ENCODE data around the gene EYA2. TPM values are rescaled to one million over a fixed set of nuclear protein-coding genes. Genes with fewer than 3 reads are reported as not detected.
"Not testable (repeated sequence)": the region's sequence is repeated elsewhere in the genome, so short reads cannot be mapped to it uniquely, and the experiment has no call there.

Gene EYA2
- total RNA-seq, 1 donor from 2014 or later, result not detected

GRCh38 chr20:46870041-46870440 is 24.6 kb upstream of the EYA2 start:
- TF ChIP-seq CTCF (IDR thresholded peaks at IDR 0.05; ENCODE audit: insufficient read depth, low read length, poor library complexity, severe bottlenecking), result no peak
- Histone ChIP-seq H3K27me3 (ENCODE audit: control insufficient read depth, insufficient read depth, low read length) (no peaks in the 10 kb centered on the region), H3K36me3 (ENCODE audit: control insufficient read depth, insufficient read depth, low read length) (no peaks in the 10 kb centered on the region), H3K4me3 (ENCODE audit: low read depth, low read length) (no peak overlapping the region)
- no peak for DNase-seq (ENCODE audit: low read depth)

- DNase-seq (ENCODE audit: low read depth), result no peak
- no peak overlapping the region for H3K4me3 ChIP-seq (ENCODE audit: low read depth, low read length)
- H3K27me3 ChIP-seq (ENCODE audit: control insufficient read depth, insufficient read depth, low read length), result no peaks in the 10 kb centered on the region
- H3K36me3 ChIP-seq (ENCODE audit: control insufficient read depth, insufficient read depth, low read length), result no peaks in the 10 kb centered on the region
- TF ChIP-seq CTCF (IDR thresholded peaks at IDR 0.05; ENCODE audit: insufficient read depth, low read length, poor library complexity, severe bottlenecking), result no peak
Measured at GRCh38 chr20:46872328-46873211, 22.1 kb upstream of the EYA2 start.

GRCh38 chr20:46875059-46875458 is 19.6 kb upstream of the EYA2 start:
- DNase-seq (ENCODE audit: low read depth), result no peak
- Histone ChIP-seq H3K27me3 (ENCODE audit: control insufficient read depth, insufficient read depth, low read length) (no peaks in the 10 kb centered on the region), H3K4me3 (ENCODE audit: low read depth, low read length) (no peak overlapping the region), H3K36me3 (ENCODE audit: control insufficient read depth, insufficient read depth, low read length) (no peaks in the 10 kb centered on the region)
- TF ChIP-seq CTCF (IDR thresholded peaks at IDR 0.05; ENCODE audit: insufficient read depth, low read length, poor library complexity, severe bottlenecking), result no peak

GRCh38 chr20:46879386-46879785 is 15.3 kb upstream of the EYA2 start:
- Histone ChIP-seq H3K4me3 (ENCODE audit: low read depth, low read length) (no peak overlapping the region), H3K27me3 (ENCODE audit: control insufficient read depth, insufficient read depth, low read length) (peaks cover 3% of the 10 kb centered on the region), H3K36me3 (ENCODE audit: control insufficient read depth, insufficient read depth, low read length) (no peaks in the 10 kb centered on the region)
- TF ChIP-seq CTCF (IDR thresholded peaks at IDR 0.05; ENCODE audit: insufficient read depth, low read length, poor library complexity, severe bottlenecking), result no peak
- no peak for DNase-seq (ENCODE audit: low read depth)

- DNase-seq (ENCODE audit: low read depth); H3K36me3 ChIP-seq (ENCODE audit: control insufficient read depth, insufficient read depth, low read length); H3K4me3 ChIP-seq (ENCODE audit: low read depth, low read length); H3K27me3 ChIP-seq (ENCODE audit: control insufficient read depth, insufficient read depth, low read length): not testable (repeated sequence)
Measured at GRCh38 chr20:46879963-46880362, 14.7 kb upstream of the EYA2 start.

- peaks cover 3% of the 10 kb centered on the region for H3K27me3 ChIP-seq (ENCODE audit: control insufficient read depth, insufficient read depth, low read length)
- DNase-seq (ENCODE audit: low read depth), result no peak
- H3K4me3 ChIP-seq (ENCODE audit: low read depth, low read length), result no peak overlapping the region
- no peaks in the 10 kb centered on the region for H3K36me3 ChIP-seq (ENCODE audit: control insufficient read depth, insufficient read depth, low read length)
- no peak for TF ChIP-seq CTCF (IDR thresholded peaks at IDR 0.05; ENCODE audit: insufficient read depth, low read length, poor library complexity, severe bottlenecking)
Measured at GRCh38 chr20:46883892-46884291, 10.8 kb upstream of the EYA2 start.

Data from kidney epithelial cell (primary cell).